Trophoblast cell (in vitro differentiated cells and primary cell): ENCODE data around the gene FAM131C.

Source experiments
- DNase-seq, 2 donors: peaks; one replicate each; pipeline ENCODE4 v3.0.0-alpha.2; 2016
- H2AFZ ChIP-seq: 2 replicates; pipeline ENCODE4 v1.6.1; 2013; ENCODE audit warnings: low read length, moderate library complexity, mild to moderate bottlenecking; ENCODE audit not compliant: insufficient read depth, poor library complexity
- H2AK5ac ChIP-seq: 2 replicates; pipeline ENCODE4 v1.6.1; 2013; ENCODE audit warnings: mild to moderate bottlenecking, low read length
- H2BK120ac ChIP-seq: 2 replicates; pipeline ENCODE4 v1.6.1; 2013; ENCODE audit warnings: low read length, mild to moderate bottlenecking, moderate library complexity; ENCODE audit not compliant: insufficient read depth, poor library complexity
- H2BK12ac ChIP-seq: 2 replicates; pipeline ENCODE4 v1.6.1; 2013; ENCODE audit warnings: mild to moderate bottlenecking, low read length, moderate library complexity
- H2BK5ac ChIP-seq: 2 replicates; pipeline ENCODE4 v1.6.1; 2013; ENCODE audit warnings: low read length, low read depth, moderate library complexity, mild to moderate bottlenecking; ENCODE audit not compliant: poor library complexity
- H3K14ac ChIP-seq: 2 replicates; pipeline ENCODE4 v1.6.1; 2013; ENCODE audit warnings: mild to moderate bottlenecking, low read length
- H3K18ac ChIP-seq: 2 replicates; pipeline ENCODE4 v1.6.1; 2013; ENCODE audit warnings: mild to moderate bottlenecking, low read length
- H3K23ac ChIP-seq: 2 replicates; pipeline ENCODE4 v1.6.1; 2013; ENCODE audit warnings: low read length
- H3K27ac ChIP-seq: 2 replicates; pipeline ENCODE4 v1.5.1; 2013; ENCODE audit warnings: low read depth, mild to moderate bottlenecking, inconsistent platforms, low read length, moderate library complexity
- H3K27me3 ChIP-seq: 2 replicates; pipeline ENCODE4 v1.6.1; 2013; ENCODE audit warnings: inconsistent platforms, mild to moderate bottlenecking, low read length, moderate library complexity; ENCODE audit not compliant: insufficient read depth
- H3K36me3 ChIP-seq, 2 experiments: 1 replicate in 1 of 2; 2 replicates in 1 of 2; pipeline ENCODE4 v1.6.1; 2013; ENCODE audit warnings: low read length in 2 of 2, mild to moderate bottlenecking in 2 of 2, moderate library complexity in 1 of 2; ENCODE audit not compliant: insufficient read depth in 2 of 2, control insufficient read depth in 1 of 2
- H3K4ac ChIP-seq: 2 replicates; pipeline ENCODE4 v1.6.1; 2013; ENCODE audit warnings: low read depth, mild to moderate bottlenecking, low read length, moderate library complexity
- H3K4me1 ChIP-seq, 2 experiments: 1 replicate in 1 of 2; 2 replicates in 1 of 2; pipeline ENCODE4 v1.6.1; 2013; ENCODE audit warnings: low read length in 2 of 2, mild to moderate bottlenecking in 2 of 2, moderate library complexity in 1 of 2; ENCODE audit not compliant: insufficient read depth in 2 of 2, control insufficient read depth in 1 of 2
- H3K4me2 ChIP-seq: 2 replicates; pipeline ENCODE4 v1.6.1; 2013; ENCODE audit warnings: inconsistent platforms, mild to moderate bottlenecking, low read length, moderate library complexity
- H3K4me3 ChIP-seq: 2 replicates; pipeline ENCODE4 v1.5.1; 2013; ENCODE audit warnings: mild to moderate bottlenecking, low read depth, low read length, inconsistent platforms
- H3K79me1 ChIP-seq: one replicate; pipeline ENCODE4 v1.6.1; 2013; ENCODE audit warnings: low read length
- H3K79me2 ChIP-seq: 2 replicates; pipeline ENCODE4 v1.6.1; 2013; ENCODE audit warnings: low read length, mild to moderate bottlenecking; ENCODE audit not compliant: control insufficient read depth, insufficient read depth, poor library complexity
- H3K9ac ChIP-seq: 2 replicates; pipeline ENCODE4 v1.6.1; 2013; ENCODE audit warnings: mild to moderate bottlenecking, low read length
- H3K9me3 ChIP-seq: 2 replicates; pipeline ENCODE4 v1.6.1; 2013; ENCODE audit warnings: low read depth, mild to moderate bottlenecking, control low read depth, inconsistent platforms, low read length; ENCODE audit not compliant: insufficient read depth
- H4K12ac ChIP-seq: 2 replicates; pipeline ENCODE4 v1.6.1; 2013; ENCODE audit warnings: low read depth, mild to moderate bottlenecking, low read length, moderate library complexity
- H4K8ac ChIP-seq: 2 replicates; pipeline ENCODE4 v1.6.1; 2013; ENCODE audit warnings: low read depth, mild to moderate bottlenecking, low read length, moderate library complexity
- H4K91ac ChIP-seq: one replicate; pipeline ENCODE4 v1.6.1; 2013; ENCODE audit warnings: low read depth, mild to moderate bottlenecking, low read length, moderate library complexity
- WGBS: extraction: QIAGEN DNeasy Blood & Tissue Kit; methylation state at CpG from one replicate; pipeline ENCODE4 v1.1.7; 2013; ENCODE audit warnings: missing lambda C conversion rate; ENCODE audit not compliant: insufficient read length, insufficient coverage; ENCODE audit errors: extremely low coverage; 5-methylcytosine and 5-hydroxymethylcytosine counted together

FAM131C gene

DNA sequence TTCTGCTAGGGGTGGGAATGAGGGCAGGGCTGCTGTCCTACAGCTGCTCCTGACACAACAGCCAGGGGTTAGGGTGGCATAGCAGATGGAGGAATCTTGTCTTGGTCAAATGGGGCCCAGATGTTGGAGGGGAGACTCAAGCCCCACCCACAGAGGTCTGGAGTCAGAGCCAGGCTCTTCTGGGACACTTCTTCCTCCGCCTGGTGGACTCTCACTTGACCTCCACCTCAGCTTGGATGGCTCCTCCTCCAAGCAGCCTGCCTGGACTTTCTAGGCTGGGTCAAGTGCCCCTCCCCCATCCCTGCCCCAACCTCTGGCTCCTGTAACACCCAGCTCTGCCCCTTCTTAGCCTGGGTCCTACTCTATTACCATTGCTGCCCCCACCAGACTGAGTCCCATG is 47.0 kb upstream of the FAM131C start:
- Histone ChIP-seq H3K9me3 (peaks cover 2% of the 10 kb centered on the region), H3K79me2 (no peaks in the 10 kb centered on the region), H3K23ac (no peak overlapping the region), H2AFZ (no peak overlapping the region), H4K8ac (no peak overlapping the region), H3K9ac (no peak overlapping the region), H3K79me1 (peaks cover 3% of the 10 kb centered on the region), H4K91ac (no peak overlapping the region), H3K4ac (no peak overlapping the region), H3K4me1 (peaks cover 3 to 10% of the 10 kb centered on the region in 2 experiments), H2BK5ac (no peak overlapping the region), H3K4me2 (no peak overlapping the region), H3K14ac (no peak overlapping the region), H3K27ac (no peak overlapping the region), H3K27me3 (no peaks in the 10 kb centered on the region), H3K18ac (no peak overlapping the region), H4K12ac (no peak overlapping the region), H2BK12ac (no peak overlapping the region), H3K4me3 (no peak overlapping the region), H2AK5ac (no peak overlapping the region), H2BK120ac (no peak overlapping the region), H3K36me3 (peaks cover 14 to 17% of the 10 kb centered on the region in 2 experiments)
- WGBS: no CpG with 5 or more reads among the region's 1 CpG
- no peak for DNase-seq

DNA sequence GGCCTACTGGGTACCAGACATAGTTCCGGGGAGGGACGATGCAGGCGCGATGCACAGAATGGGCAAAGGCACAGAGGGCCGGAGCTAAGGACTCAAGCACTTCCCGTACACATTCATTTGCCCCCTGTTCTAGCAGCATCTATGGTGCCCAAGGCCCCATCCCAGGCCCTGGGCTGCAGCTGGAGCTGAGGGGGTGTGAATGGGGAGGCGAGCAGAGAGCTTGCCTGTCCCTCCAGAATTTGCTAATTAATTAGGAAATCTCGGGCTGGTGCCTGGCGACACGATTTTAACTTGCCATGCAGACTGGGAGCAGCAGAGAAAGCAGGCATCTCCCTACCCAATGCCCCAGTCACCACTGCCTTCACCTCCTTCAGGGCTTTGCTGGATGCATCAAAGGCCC is 46.5 kb upstream of the FAM131C start:
- DNase-seq: no peak
- Histone ChIP-seq H3K4ac (no peak overlapping the region), H2BK120ac (no peak overlapping the region), H3K36me3 (peaks cover 12 to 14% of the 10 kb centered on the region in 2 experiments), H3K4me1 (peaks cover 3 to 10% of the 10 kb centered on the region in 2 experiments), H2AFZ (no peak overlapping the region), H3K4me2 (no peak overlapping the region), H3K27me3 (no peaks in the 10 kb centered on the region), H3K27ac (no peak overlapping the region), H3K9me3 (peaks cover 2% of the 10 kb centered on the region), H3K79me2 (no peaks in the 10 kb centered on the region), H3K9ac (no peak overlapping the region), H3K18ac (no peak overlapping the region), H4K12ac (no peak overlapping the region), H3K14ac (no peak overlapping the region), H2BK12ac (no peak overlapping the region), H4K91ac (no peak overlapping the region), H3K4me3 (no peak overlapping the region), H4K8ac (no peak overlapping the region), H2BK5ac (no peak overlapping the region), H2AK5ac (no peak overlapping the region), H3K23ac (no peak overlapping the region), H3K79me1 (peaks cover 3% of the 10 kb centered on the region)
- WGBS: no CpG with 5 or more reads among the region's 10 CpGs

DNA sequence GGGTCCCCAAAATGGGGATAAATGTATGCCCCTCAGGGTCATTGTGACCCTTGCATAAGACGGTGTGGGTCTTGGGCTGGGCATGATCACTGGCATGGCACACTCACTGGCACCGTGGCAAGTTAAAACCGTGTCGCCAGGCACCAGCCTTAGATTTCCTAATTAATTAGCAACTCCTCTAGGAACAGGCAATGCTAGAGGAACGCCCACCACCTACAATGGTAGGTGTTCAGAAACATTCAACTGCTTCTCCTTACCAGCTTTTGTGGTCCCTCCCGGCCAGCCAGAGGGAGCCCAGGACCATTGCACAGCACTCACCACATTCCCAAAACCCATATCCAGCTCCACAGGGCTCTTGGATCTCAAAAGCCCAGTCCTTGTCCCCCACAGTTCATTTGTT is 46.1 kb upstream of the FAM131C start:
- H3K27me3 ChIP-seq: no peaks in the 10 kb centered on the region
- H3K79me1 ChIP-seq: peaks cover 3% of the 10 kb centered on the region
- H2BK5ac ChIP-seq: no peak overlapping the region
- no peak overlapping the region for H3K14ac ChIP-seq
- H3K4ac ChIP-seq: no peak overlapping the region
- no peak overlapping the region for H3K18ac ChIP-seq
- H2AK5ac ChIP-seq: no peak overlapping the region
- peaks cover 3 to 10% of the 10 kb centered on the region in 2 experiments for H3K4me1 ChIP-seq
- no peak overlapping the region for H4K91ac ChIP-seq
- H4K12ac ChIP-seq: no peak overlapping the region
- no peak overlapping the region for H3K4me2 ChIP-seq
- H2BK120ac ChIP-seq: no peak overlapping the region
- H4K8ac ChIP-seq: no peak overlapping the region
- no peak overlapping the region for H2BK12ac ChIP-seq
- no peak overlapping the region for H3K27ac ChIP-seq
- H3K36me3 ChIP-seq: peaks cover 8 to 10% of the 10 kb centered on the region in 2 experiments
- peaks cover 2% of the 10 kb centered on the region for H3K9me3 ChIP-seq
- H2AFZ ChIP-seq: no peak overlapping the region
- no peak overlapping the region for H3K4me3 ChIP-seq
- no peaks in the 10 kb centered on the region for H3K79me2 ChIP-seq
- no peak for DNase-seq
- H3K23ac ChIP-seq: no peak overlapping the region
- no CpG with 5 or more reads among the region's 6 CpGs for WGBS
- no peak overlapping the region for H3K9ac ChIP-seq

DNA sequence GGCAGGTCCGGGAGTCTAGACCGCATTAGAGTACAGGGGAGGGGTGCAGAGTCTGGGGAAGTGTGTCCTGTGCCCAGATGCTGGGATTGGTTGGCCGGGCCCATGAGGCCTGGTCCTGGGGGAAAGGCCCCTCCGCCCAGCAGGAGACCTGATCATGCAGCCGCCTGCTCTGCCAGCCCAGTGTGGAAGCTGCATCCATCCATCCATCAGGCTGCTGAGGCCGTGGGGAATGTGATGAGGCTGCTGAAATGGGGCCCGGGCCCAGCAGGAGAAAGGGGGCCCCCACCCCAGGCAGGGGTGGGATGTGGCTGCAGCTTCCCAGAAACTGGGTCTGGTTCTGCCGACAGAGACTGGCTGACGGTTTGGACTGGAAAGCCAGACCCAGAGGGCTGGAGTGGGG is 45.3 kb upstream of the FAM131C start:
- no peak overlapping the region for H2BK12ac ChIP-seq
- no peak overlapping the region for H3K9ac ChIP-seq
- no peak overlapping the region for H4K12ac ChIP-seq
- no peak overlapping the region for H3K14ac ChIP-seq
- no peak for DNase-seq
- H3K18ac ChIP-seq: no peak overlapping the region
- H2BK120ac ChIP-seq: no peak overlapping the region
- no peak overlapping the region for H4K8ac ChIP-seq
- H2BK5ac ChIP-seq: no peak overlapping the region
- no peak overlapping the region for H2AFZ ChIP-seq
- no peak overlapping the region for H3K4me2 ChIP-seq
- peak overlapping the region; percentile 51 for H2AK5ac ChIP-seq
- peaks cover 3% of the 10 kb centered on the region for H3K79me1 ChIP-seq
- H3K23ac ChIP-seq: no peak overlapping the region
- H3K4me3 ChIP-seq: no peak overlapping the region
- H3K36me3 ChIP-seq: peaks cover 2 to 5% of the 10 kb centered on the region in 2 experiments
- H3K9me3 ChIP-seq: peaks cover 2% of the 10 kb centered on the region
- H3K27ac ChIP-seq: no peak overlapping the region
- no peak overlapping the region for H4K91ac ChIP-seq
- no peaks in the 10 kb centered on the region for H3K27me3 ChIP-seq
- H3K4me1 ChIP-seq: peaks cover 3 to 10% of the 10 kb centered on the region in 2 experiments
- H3K79me2 ChIP-seq: no peaks in the 10 kb centered on the region
- no peak overlapping the region for H3K4ac ChIP-seq
- no CpG with 5 or more reads among the region's 9 CpGs for WGBS
